NK-92 treated with Interleukin-12 subunit alpha and Interleukin-12 subunit beta, amount 100 ng/mL, for 24 hours (cell line): ENCODE results near the gene TAF11L9.
"Not testable (repeated sequence)": the region's sequence is repeated elsewhere in the genome, so short reads cannot be mapped to it uniquely, and the experiment has no call there.

ENCODE experiments used
- DNase-seq: peaks from one replicate; lab custom pipeline; 2025; lab: John Stamatoyannopoulos, UW

Gene TAF11L9

DNA sequence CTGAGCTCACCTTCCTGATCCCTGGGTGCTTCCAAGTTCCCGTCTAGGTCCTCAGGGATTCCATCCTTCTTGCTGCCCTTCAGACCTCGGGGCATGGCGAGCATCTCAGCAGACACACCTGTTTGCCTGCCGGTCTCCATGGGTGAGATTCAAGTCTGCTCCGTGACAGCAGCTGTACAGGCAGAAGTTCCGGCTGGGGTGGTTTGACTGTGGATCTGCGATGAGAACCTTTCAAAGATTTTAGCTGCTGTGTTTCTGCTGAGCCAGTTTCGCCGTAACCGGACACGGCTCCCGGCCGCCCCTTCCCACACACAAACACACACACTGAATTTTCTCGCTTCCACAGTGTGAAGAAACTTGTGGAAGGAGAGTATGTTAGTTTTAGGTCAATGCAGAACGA is at the start of gene TAF11L9:
Gene TAF11L9, minus strand, starts transcription at position 140 of the 400 bp plus-strand sequence.
- not testable (repeated sequence) for DNase-seq

- DNase-seq, result no peak
These were observed 40.0 kb upstream of the TAF11L9 start, which contains the start of gene TAF11L14 for GRCh38 chr5:17634160-17634559. Gene TAF11L14, plus strand, starts transcription at chr5:17634460.

- not testable (repeated sequence) for DNase-seq
These were observed 37.6 kb upstream of the TAF11L9 start, which contains the start of gene TAF11L13 for GRCh38 chr5:17631788-17632187. Gene TAF11L13, plus strand, starts transcription at chr5:17632088.

- no peak for DNase-seq
These were observed 31.5 kb upstream of the TAF11L9 start for GRCh38 chr5:17625686-17626085.

DNA sequence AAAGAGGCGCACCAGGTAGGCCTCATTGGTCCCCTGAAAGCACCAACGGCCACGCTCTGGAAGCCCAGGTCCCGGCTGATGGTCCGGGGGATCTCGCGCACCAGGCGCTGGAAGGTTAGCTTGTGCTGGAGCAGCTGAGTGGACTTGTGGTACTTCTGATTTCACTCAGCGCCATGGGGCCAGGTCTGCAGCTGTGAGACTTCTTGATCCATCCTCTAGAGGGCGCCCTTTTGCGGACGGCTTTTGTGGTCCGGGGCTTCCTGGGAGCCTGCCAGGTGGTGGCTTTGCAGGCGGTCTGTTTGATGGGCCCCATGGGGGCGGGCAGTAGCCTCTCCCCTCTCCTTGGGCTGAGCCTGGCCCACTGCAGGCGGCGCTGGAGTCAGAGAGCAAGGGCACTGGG is 26.4 kb upstream of the TAF11L9 start:
- DNase-seq, result no peak

DNA sequence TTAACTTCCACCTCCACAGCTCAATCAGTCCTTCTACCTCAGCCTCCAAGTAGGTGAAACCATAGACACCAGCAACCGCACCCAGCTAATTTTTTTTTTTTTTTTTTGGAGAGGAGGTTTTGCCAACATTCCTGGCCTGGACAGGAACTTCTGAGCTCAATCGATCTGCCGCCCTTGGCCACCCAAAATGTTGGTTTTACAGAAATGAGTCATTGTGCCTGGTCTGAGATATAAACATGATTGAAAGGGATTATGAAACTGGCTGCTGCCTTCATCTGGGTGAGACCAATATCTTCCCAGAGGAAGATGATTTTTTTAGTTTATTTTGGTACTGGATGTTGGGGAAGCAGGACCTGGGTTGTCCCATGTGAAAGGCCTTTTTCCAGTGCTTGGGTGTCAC is 25.2 kb upstream of the TAF11L9 start:
- no peak for DNase-seq

DNA sequence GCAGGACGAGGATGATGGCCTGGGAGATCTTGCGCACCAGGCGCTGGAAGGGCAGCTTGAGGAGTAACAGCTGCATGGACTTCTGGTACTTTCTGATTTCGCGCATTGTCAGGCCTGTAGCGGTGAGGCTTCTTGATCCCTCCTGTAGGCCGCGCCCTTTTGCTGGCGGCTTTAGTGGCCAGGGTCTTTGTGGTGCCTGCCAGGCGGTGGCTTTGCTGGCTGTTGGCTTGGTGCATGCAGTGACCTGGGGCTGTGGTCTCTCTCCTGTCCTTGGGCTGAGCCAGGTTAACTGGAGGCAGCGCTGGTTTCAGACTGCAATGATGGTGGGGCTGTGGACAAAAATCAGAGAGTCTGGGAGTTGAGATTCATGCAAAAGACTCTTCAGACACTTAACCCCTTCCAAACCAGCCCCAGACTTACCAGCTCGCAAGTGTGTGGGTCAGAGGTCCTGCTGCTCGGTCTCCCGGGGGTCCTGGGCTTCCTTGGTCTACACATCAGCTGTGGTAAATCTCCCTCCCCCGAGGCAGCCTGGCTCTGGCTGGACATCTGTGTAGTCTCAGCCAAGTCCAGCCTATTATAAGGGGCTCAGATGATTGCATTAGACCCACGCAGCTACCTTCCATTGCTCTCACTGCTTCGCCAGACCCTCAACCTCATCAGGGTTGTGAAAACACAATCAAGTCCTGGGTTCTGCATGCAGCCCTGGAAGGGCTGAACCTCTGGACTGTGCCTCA is 20.8 kb upstream of the TAF11L9 start:
- DNase-seq, result no peak

DNA sequence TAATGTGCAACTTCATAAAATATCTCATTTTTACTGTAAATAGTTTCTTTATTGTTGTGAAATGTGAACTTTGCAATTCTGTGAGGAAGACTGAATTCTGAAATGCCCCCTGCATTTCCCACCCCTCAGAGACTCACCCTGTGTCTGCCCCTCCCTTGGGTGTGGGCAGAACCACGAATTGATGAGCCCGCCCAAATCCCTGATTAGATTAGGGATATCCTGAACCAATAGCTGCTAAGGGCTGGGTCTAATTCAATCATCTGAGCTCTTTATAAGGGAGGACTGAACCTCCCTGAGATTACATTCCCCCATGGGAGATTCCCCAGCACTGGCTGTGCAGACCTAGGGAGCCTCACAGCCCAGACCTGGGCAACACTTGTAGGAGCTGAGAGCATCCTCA is 15.9 kb upstream of the TAF11L9 start, which contains the start of gene TAF11L12:
Gene TAF11L12, plus strand, starts transcription at position 301 of the 400 bp plus-strand sequence.
- not testable (repeated sequence) for DNase-seq

- DNase-seq, result not testable (repeated sequence)
These were observed 13.3 kb upstream of the TAF11L9 start for GRCh38 chr5:17607461-17607860.

DNA sequence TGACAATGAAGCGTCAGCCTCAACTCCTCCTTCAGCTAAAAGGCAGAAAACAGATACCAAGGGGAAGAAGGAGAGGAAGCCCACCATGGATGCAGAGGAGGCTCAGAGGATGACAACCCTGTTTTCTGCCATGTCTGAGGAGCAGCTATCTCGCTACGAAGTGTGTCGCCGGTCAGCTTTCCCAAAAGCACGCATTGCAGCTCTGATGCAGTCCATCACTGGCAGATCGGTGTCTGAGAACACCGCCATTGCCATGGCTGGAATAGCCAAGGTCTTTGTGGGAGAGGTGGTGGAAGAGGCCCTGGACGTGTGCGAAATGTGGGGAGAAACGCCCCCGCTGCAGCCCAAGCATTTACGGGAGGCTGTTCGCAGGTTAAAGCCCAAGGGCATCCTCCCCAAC is 10.8 kb upstream of the TAF11L9 start:
- DNase-seq, result no peak

DNA sequence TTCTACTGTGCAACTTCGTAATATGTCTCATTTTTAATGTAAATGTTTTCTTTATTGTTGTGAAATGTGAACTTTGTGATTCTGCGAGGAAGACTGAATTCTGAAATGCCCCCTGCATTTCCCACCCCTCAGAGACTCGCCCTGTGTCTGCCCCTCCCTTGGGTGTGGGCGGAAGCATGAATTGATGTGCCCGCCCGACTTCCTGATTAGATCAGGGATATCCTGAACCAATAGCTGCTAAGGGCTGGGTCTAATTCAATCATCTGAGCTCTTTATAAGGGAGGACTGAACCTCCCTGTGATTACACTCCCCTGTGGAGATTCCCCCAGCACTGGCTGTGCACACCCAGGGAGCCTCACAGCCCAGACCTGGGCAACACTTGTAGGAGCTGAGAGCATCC is 9.7 kb upstream of the TAF11L9 start, which contains the start of gene TAF11L11:
Gene TAF11L11, plus strand, starts transcription at position 304 of the 400 bp plus-strand sequence.
- not testable (repeated sequence) for DNase-seq

DNA sequence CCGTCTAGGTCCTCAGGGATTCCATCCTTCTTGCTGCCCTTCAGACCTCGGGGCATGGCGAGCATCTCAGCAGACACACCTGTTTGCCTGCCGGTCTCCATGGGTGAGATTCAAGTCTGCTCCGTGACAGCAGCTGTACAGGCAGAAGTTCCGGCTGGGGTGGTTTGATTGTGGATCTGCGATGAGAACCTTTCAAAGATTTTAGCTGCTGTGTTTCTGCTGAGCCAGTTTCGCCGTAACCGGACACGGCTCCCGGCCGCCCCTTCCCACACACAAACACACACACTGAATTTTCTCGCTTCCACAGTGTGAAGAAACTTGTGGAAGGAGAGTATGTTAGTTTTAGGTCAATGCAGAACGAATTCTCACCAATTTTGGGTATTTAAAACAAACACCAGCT is 3.5 kb upstream of the TAF11L9 start, which contains the start of gene TAF11L10:
Gene TAF11L10, minus strand, starts transcription at position 101 of the 400 bp plus-strand sequence.
- not testable (repeated sequence) for DNase-seq

- DNase-seq, result not testable (repeated sequence)
These were observed 3.3 kb downstream of the TAF11L9 start, which contains the start of gene TAF11L8 for GRCh38 chr5:17590860-17591259. Gene TAF11L8, minus strand, starts transcription at chr5:17590960.

DNA sequence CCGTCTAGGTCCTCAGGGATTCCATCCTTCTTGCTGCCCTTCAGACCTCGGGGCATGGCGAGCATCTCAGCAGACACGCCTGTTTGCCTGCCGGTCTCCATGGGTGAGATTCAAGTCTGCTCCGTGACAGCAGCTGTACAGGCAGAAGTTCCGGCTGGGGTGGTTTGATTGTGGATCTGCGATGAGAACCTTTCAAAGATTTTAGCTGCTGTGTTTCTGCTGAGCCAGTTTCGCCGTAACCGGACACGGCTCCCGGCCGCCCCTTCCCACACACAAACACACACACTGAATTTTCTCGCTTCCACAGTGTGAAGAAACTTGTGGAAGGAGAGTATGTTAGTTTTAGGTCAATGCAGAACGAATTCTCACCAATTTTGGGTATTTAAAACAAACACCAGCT is 8.5 kb downstream of the TAF11L9 start, which contains the start of gene TAF11L7:
Gene TAF11L7, minus strand, starts transcription at position 101 of the 400 bp plus-strand sequence.
- not testable (repeated sequence) for DNase-seq
